GM18499 (cell line): Measurements from ENCODE around the gene COG2.
"Not testable (repeated sequence)": the region's sequence is repeated elsewhere in the genome, so short reads cannot be mapped to it uniquely, and the experiment has no call there.

Experiments used
- ATAC-seq: cut with Tn5 transposase; IDR thresholded peaks from one replicate; pipeline ENCODE4 v1.9.1; 2021; ENCODE audit warnings: moderate number of reproducible peaks; ENCODE audit not compliant: insufficient read depth, unreplicated experiment

Gene COG2, protein sequence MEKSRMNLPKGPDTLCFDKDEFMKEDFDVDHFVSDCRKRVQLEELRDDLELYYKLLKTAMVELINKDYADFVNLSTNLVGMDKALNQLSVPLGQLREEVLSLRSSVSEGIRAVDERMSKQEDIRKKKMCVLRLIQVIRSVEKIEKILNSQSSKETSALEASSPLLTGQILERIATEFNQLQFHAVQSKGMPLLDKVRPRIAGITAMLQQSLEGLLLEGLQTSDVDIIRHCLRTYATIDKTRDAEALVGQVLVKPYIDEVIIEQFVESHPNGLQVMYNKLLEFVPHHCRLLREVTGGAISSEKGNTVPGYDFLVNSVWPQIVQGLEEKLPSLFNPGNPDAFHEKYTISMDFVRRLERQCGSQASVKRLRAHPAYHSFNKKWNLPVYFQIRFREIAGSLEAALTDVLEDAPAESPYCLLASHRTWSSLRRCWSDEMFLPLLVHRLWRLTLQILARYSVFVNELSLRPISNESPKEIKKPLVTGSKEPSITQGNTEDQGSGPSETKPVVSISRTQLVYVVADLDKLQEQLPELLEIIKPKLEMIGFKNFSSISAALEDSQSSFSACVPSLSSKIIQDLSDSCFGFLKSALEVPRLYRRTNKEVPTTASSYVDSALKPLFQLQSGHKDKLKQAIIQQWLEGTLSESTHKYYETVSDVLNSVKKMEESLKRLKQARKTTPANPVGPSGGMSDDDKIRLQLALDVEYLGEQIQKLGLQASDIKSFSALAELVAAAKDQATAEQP

DNA sequence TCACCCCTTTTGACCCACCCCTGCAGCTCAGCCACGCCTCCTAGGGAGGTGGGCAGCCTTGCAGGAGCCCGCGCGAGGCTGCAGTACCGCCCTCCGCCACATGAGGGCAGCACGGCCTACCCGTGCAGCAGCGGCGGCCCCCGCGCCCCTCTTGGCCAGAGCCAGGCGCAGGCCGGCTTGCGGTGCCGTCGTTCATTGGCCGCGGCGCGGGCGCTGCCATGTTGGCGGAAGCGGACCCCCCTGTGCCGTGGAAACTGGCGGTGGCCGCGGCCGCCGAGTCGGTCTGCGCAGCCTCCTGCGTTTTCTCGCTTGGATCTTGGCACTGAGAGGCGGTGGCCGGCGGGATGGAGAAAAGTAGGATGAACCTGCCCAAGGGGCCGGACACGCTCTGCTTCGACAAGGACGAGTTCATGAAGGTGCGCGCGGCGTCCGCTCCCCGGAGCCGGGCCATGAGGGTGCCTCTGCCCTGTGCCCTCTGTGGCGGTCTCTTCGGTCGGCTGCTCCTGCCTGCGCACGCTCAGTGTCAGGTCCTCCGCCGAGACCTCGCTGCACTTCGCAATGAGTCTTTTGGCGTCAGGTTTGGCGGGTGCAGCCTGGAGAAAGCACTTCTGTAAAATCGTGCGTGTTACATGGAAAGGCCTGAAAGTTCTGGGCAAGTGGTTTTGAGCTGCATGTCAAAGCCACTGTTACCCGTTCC lies at the start of gene COG2:
TSS of gene COG2 (plus strand) at position 219 of the 697 bp plus-strand sequence. CDS start at position 345, 126 bp downstream.
- ATAC-seq = peak; percentile 78

DNA sequence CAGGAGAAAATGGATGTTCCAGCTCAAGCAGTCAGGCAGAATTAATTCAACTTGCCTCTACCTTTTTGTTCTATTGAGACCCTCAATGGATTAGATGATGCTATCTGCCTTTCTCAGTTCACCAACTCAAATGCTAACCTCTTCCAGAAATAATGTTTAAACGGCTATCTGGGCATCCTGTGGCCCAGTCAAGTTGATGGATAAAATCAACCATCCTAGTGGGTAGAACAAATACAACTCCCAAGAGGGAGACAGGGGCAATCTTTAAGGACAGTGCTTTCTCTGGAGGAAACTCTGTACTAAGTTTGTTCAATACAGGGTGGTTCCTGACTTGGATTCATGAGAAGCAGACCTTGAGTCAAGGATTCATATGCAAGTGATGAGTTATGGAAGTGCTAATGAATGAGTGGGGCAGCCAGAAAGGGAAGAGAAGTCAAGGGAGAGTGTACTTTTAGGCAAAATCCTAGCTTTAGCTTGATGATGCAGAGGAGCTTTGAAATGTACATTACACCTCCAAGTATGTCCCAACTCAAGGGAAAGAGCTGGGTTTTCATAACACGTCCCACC lies 49.4 kb upstream of the COG2 start:
- no peak for ATAC-seq

DNA sequence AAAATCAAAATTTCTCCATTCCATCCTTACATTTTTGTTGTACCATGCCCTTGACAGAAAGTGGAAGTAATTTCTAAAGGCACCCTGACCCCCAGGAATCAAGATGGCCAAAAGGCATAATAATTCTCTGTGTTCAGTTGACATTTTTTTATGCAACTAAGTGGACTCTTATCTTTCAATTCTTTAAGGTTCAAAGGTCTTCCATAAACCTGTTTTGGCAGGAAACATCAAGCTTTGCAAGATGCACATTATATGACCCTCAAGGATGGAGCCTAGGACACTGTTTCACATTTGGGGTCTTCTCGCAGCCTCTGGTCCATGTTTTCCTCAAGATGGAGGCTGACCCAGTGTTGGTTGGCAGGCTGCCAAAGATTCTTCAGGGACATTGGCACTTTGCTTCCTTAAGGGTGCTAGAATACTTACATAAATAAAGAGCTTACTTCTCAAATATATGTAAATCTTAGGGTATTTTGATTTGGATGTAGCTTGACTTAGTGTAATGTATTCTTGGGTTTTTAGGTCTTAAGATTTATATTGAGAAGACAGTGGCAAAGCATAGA lies 48.0 kb upstream of the COG2 start:
- no peak for ATAC-seq

DNA sequence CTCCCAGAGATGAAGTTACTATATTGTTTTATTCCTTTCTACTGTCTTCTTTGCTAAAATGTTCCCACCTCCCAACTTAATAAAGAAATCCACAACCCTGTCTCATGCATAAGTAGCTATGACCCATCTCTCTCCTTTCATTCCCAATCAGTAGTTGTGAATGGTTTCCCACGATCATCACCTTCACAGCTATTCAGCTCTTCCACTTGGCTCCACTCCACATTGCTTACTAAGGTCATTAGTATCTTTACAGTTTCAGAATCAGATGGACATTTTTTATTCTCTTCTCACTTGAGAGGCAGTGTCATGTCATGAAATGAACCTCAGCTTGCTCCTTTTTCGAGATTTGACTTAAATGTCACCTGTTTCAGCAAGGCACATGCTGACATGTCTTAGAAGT lies 47.1 kb upstream of the COG2 start:
- no peak for ATAC-seq

DNA sequence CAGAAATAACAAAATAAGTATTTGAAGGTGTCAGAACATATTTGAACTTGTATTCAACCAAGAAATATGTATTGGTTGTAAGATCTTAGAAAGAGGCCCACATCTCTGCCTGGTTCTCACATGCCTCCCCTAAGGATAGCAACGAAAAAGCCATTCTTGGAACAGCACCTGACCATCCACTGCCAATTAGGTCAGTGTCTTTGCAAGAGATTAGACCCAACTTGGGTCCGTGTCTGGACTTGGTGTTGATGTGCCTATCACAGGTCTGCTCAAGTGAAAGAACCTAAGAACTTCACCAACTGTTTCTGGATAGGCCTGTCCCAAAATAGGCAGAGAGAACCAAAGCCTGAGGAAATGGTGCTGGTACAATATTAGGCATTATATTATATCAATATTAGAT lies 46.0 kb upstream of the COG2 start:
- no peak for ATAC-seq

DNA sequence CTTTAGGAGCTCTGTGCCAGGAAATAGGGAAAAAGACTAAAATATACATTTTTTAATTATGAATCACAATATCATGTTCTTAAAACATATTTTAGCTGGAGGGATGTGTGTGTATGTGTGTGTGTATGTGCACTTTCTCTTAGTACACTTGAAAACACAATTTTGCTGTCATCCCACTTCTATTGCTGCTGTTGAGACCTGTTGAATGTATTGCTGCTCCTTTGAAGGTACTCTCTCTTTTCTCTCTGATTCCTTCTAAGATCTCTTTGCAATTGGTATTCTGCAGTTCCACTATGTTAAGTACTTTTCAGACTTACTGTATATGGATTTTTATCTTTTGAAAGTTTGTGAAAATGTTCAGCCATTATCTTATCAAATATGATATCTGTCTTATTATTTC lies 43.5 kb upstream of the COG2 start:
- no peak for ATAC-seq

DNA sequence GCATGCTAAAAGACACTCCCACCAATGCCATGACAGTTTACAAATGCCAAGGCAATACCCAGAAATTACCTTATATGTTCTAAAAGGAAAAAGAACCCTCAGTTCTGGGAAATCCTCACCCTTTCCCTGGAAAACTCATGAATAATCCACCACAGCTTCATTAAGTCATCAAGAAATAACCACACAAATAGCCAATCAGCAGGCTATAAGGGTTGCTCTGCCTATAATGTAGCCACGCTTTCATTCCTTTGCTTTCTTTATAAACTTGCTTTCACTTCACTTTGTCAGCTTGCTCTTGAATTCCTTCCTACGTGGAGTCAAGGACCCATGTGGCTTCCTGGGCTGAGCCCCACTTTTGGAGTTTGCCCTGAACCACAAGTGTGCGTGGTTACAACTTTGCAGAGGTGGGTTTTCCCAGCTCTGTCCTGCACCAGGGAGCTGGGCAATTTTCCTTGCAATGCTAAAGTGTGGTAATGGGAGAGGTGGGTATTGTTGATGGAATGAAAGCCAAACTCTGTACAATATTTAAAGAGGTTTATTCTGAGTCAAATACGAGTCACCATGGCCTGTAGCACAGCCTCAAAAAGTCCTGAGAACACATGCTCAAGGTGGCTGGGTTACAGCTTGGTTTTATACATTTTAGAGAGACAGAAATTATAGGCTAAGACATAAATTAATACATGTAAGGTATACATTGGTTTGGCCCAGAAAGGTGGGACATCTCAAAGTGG lies 42.2 kb upstream of the COG2 start:
- ATAC-seq = no peak

DNA sequence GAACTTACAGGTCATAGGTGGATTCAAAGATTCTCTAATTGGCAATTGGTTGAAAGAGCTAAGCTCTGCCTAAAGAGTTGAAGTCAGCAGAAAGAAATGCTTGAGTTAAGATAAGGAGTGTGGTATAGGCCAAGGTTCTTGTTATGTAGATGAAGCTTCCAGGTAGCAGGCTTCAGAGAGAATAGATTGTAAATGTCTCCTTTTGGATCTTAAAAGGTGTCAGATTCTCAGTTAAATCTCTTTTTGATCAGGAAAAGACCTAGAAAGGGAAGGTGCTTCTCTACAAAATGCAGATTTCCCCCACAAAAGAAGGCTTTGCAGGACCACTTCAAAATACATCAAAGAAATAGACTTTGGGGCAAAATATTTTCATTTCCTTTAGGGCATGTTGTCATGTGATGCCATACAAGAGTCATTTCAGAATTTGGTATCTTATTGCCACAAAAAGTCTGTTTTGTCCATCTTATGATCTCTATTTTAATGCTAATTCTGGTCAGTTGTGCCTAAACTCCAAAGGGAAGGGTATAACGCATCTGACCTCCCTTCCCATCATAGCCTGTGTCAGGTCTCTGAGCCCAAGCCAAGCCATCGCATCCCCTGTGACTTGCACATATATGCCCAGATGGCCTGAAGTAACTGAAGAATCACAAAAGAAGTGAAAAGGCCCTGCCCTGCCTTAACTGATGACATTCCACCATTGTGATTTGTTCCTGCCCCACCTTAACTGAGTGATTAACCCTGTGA lies 41.5 kb upstream of the COG2 start:
- not testable (repeated sequence) for ATAC-seq

DNA sequence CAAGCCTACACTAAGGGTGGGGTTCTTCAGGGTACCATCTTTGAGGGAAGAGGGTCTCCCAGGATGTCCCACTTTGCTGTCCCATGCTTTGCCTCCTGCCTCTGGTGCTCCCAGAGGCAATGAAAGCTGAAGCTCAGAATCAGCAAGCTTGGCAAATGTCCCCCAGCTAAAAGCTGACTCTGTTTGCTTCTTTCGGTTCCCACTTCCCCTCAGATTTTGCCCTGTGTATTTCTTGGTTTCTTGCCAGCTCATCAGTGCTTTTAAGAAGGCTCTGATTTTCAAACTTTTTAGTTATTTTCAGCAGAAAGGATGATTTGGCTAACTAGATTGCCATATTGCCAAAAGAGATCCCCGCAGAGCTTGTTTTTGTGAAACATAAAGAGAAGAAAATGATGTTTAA lies 33.1 kb upstream of the COG2 start:
- no peak for ATAC-seq

DNA sequence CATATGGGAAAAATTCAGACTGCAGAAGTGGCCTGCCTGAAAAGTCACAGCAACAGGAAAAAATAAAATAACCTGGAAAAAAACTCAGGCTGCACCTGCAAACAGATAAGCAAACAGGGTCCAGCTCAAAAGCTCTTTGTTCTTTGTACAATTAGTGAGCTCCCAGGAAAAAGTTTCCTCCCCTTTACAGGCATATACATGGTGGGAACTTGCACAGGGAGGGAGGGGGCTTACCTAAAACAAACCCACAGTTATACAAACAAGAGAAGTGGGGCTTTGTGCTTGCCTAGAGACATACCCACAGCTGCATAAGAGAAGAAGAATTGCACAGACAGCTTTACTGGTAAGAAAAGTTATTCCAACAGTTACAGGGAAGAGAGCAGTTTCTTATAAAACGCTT lies 31.7 kb upstream of the COG2 start:
- no peak for ATAC-seq

DNA sequence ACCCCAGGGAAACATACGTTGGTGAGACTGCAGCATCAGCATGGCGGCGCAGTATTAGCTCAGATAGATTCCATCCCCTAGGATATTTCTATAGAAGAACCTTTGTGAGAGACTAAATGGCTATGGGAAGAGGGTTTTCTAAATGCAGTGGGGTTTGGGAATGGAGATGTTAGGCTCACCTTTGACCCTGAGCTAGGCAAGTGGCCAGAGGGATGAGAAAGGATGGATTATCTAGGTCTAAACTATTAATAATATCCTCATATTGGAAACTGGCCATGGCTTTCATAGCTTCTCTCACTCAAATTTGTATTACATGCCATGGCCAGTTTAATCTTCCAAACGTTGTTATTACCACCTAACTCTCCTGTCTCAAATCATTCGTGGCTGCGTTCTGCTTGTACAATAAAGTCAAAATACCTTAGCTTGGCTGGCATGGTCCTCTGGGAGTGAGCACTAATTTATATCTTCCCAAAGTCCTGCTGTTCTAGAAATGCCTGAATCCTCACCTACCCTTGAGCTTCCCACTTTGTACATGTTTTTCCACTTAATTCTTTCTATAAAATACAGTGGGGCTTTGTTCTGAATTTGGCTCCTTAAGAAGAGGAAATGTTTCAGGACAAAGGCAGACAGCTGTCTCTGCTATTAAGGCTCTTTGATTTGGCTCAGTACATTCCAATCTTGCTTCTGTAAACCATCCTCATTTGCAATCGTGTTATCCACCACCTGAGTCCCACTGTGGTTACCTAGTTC lies 31.0 kb upstream of the COG2 start:
- no peak for ATAC-seq

DNA sequence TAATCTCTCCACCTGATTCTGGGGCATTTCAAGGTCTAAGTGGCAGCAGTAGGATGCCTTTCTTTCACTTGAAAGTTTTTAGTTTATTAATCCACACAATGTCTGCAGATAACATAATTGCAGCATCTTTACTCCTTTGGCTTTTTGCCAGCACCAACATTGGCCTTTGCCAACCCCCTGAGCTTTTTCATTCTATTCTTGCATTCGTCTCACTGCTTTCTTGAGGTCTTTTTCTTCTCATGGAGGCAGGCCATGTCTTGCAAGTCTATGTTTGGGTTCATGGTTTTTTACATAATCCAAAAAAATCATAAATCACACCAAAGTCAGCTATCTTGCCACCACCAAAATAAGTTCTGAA lies 30.4 kb upstream of the COG2 start:
- no peak for ATAC-seq

DNA sequence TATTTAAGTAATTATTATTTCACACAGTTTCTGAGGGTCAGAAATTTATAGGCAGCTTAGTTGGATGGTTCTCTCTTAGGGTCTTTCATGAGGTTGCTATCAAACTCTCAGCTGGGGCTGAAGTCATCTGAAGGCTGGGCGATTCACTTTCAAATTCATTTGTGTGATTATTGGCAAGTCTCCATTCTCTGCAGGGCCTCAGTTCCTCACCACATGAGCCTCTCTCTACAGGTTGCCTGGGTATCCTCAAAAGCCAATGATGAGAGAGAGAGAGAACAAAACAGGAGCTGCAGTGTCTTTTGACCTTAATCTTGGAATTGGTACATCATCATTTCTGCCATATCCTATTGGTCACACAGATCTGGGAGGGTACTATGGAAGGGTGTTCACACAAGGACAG lies 29.6 kb upstream of the COG2 start:
- no peak for ATAC-seq

DNA sequence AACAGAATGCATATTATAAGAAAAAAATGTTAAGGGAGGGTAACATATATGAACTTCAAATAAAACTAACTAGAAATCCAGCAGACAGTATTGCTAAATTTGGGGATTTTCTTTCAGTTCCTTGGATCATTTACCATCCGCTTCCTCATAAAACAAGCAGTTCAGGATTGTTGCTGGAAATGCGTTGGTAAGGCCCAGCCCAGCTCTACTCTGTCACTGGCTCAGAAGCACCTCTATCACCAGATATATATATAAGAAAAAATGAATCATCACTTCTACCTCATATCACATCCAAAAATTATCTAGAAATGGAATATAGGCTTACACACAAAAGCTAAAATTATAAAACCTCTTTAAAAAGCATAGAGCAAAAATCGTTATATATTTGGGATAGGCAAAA lies 28.2 kb upstream of the COG2 start:
- ATAC-seq = no peak

DNA sequence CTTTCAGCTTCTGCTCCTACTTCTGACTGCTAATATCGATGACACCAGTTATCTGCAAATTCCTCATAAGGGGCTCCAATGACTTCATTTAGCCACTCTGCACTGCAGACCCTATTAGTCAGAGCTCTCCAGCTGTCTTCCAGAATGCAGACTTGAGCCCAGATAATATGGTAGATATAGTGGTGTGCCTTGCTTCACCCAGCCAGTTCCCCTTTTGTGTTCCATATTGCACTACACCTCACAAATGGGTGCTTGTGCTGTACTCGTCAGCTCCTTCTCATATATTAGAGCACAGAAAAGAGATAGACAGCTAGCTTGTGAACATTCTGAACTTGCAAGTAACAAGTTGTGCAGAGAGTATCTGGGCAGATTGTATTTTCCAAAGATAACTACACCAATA lies 23.7 kb upstream of the COG2 start:
- ATAC-seq = no peak

DNA sequence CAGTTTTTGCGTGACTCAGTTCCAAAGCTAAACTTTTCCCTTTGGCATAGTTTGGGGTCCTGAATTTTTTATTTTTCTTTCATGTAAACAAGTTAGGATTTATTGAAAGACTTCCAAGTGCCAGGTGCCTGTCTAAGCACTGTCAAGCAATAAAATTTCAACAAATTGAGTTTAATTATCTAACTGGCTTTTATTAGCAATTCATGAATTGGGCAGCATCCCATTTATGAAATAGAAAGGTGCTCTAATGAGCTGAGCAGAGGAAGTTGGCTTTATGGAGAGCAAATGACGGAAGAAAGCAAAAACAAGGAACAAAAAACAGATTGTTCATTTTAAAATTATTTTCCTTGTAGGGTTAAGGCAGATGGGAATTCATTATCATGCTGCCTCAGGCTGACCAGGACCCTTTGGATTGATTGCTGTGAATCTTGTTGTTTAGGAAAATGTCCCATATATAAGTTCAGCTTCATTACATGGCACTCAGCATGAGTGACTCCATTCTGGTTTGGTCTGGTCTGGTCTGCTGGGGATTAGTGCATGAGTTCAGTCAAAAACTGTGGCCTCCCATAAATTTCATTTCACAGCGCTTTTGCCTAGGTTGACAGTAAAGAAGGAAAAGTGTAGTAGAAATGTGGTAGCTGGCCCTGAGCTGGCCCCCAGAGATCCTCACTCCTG lies 21.5 kb upstream of the COG2 start:
- no peak for ATAC-seq

DNA sequence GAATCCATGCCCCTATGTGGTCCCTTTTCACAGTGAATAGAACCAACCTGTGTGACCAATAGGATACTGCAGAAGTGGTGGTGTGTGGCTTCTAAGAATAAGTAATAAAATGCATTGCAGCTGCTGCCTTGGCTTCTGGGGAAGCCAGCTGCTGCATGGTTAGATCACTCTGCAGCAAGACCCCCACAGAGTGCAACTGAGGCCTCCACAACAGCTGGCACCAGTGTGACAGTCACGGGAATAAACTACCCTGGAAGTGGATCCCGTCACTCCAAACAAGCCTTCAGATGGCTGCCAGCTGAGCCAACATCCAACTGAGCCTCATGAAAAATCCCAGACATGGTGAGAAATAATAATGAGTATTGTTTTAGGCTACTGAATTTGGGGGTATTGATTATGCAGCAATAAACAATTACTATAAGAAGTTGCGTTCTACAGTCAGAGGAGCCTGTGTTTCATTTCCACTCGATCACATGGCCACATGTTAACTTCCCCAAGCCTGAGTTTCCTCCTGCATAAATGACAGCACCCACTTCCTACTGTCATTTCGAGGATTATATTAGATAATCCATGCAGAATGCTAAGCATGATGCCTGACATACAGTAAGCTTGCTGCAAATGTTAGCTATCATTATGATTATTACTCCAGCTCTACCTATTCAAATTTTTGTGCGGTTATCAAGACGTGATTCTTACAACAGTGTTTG lies 20.8 kb upstream of the COG2 start:
- no peak for ATAC-seq

DNA sequence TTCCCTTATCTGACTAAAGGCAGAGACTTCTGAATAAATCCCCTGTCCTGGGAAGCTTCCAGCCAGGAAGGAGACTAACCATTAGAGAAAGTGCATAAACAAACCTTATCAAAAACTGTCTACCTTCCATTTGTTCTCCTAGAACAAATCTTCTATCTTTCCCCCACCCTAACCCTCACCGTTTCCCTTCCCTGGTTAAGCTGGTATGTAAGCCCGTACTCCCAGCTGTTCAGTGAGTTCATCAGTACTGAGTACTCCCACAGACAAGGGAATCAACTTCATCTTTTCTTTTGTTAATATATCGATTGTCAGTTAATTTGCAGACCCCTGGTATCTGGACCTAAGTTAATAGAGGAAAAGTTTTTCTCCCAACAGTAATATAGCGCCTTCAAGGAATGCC lies 20.1 kb upstream of the COG2 start:
- no peak for ATAC-seq
